Sigmoid colon (tissue), 4 donors: ENCODE data around the gene TMEM258.

Source experiments
- CTCF ChIP-seq, 4 experiments: fragments of 450-650 bp in 3 of 4; fragments of 200-600 bp in 1 of 4; IDR thresholded peaks; one replicate each; pipeline ENCODE4 v1.5.1; 2016 to 2019; ENCODE audit warnings: antibody characterized with exemption in 4 of 4, mild to moderate bottlenecking in 3 of 4, moderate library complexity in 2 of 4
- POLR2AphosphoS5 ChIP-seq, 4 donors: sonication (generic); formaldehyde crosslinking; IDR thresholded peaks; one replicate each; pipeline ENCODE4 v1.6.1; 2017; ENCODE audit warnings: antibody characterized with exemption in 4 of 4

DNA sequence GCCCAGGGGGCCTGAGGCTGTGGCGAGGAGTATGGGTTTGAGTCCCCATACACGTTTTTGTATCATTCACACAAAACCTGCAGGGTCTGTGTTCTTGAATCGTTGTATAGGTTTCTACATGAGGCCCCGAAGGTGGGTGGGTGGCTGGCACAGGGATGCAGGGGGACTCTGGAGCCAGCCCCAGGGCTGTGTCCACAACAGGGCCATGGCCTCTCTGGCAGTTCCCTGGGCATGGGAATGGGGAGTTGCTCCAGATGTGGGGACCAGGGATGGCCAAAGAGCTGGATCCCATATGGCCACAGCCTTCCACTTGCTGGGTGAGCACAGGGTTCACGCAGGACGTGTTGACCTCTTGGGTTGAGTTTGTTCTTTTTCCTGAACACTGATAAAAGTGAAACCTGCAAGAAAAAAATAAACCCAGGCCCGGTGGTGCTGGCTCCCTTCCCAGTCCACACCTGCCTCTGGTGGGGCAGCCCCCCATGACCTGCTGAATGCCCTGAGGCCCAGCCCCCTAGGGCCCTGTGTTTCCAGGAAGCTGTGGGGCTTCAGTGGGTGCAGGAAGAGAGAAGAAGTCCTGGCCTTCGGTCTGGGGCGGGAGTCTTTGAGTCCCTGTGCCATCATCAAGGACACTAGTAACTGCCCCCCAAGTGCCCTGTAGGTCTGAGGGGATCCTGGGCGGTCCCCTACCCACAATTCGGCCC, 23.9 kb downstream of the TMEM258 start:
- TF ChIP-seq CTCF (IDR thresholded peaks at IDR 0.05): no peak
- TF ChIP-seq POLR2AphosphoS5 (IDR thresholded peaks at IDR 0.05): no peak
